GM19043 (cell line): ENCODE data around the gene ALPI.
A peak's percentile ranks its signal among the peaks of the same experiment; 100 is the strongest.
"Not testable (repeated sequence)": the region's sequence is repeated elsewhere in the genome, so short reads cannot be mapped to it uniquely, and the experiment has no call there.

Source experiments
- ATAC-seq: cut with Tn5 transposase; IDR thresholded peaks from one replicate; pipeline ENCODE4 v1.9.1; 2021; ENCODE audit warnings: low read depth; ENCODE audit not compliant: unreplicated experiment

Gene ALPI

DNA sequence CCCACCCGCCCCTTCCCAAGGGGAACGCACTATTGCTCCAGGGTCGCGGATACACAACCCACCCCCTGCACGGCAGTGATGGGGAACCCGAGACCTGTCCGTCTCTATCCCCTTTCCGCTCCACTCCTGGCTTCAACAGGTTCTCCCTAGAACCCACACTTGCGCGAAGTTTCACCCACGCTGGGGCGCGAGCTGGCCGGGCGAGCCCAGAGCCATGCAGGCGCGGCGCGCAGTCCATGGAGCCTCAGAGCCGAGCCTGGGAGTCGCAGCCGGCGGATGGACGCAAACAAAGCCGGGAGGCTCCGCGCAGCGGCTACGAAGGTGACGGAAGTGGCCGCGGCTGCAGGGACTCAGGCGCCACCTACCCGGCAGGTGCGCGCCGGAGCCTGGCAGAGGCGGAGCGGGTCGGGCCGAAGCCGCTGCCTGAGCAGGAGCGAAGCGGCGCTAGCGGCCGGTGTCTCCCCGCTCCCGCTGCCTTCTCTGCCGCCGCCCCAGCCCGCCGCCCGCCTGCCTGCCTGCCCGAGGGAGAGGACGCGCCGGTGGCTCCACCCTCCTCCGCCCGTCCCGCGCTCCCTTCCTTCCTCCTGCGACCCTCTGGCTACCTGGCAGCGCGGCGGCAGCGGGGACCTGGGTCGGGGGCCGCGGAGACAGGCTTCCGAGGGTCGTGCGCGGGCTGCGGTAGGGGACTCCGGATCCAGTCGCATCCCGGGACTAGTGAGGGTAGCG is 35.3 kb upstream of the ALPI start:
- ATAC-seq = no peak

DNA sequence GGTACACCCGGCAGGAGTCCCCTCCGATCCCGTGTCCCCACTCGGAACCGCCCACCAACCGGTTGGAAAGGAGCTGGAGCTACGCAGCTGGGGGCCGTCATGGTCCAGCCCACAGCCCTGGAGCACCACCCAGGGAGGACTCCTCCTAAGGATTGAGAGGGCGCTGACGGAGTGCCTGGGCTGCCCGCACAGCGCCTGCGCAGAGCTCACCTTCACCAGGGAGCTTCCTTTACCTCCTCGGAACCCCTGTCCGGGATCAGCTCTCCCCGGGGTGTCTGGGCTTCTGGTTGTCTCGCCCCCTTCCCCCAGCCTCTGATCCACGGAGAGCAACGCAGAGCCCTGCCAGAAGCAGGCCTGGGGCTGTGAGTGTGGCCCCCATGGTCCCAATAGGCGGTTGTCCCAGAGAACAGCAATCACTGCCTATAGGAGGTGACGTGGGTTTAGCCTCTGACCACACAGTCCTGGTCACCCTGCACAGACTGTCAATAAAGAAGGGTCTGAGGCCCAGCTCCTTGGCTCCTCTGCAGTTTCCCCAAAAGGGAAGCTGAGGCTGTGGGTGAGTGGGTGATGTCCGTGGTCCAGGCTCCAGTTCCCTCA is 34.7 kb upstream of the ALPI start:
- no peak for ATAC-seq

GRCh38 chr2:232422051-232422450 is 33.9 kb upstream of the ALPI start:
- no peak for ATAC-seq

GRCh38 chr2:232422996-232423395 is 33.0 kb upstream of the ALPI start:
- not testable (repeated sequence) for ATAC-seq

DNA sequence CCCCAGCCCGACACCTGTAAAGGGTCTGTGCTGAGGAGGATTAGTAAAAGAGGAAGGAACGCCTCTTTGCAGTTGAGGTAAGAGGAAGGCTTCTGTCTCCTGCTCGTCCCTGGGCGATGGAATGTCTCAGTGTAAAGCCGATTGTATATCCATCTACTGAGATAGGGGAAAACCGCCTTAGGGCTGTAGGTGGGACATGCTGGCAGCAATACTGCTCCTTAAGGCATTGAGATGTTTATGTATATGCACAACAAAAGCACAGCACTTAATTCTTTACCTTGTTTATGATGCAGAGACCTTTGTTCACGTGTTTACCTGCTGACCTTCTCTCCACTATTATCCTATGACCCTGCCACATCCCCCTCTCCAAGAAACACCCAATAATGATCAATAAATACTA is 32.5 kb upstream of the ALPI start:
- ATAC-seq = not testable (repeated sequence)

DNA sequence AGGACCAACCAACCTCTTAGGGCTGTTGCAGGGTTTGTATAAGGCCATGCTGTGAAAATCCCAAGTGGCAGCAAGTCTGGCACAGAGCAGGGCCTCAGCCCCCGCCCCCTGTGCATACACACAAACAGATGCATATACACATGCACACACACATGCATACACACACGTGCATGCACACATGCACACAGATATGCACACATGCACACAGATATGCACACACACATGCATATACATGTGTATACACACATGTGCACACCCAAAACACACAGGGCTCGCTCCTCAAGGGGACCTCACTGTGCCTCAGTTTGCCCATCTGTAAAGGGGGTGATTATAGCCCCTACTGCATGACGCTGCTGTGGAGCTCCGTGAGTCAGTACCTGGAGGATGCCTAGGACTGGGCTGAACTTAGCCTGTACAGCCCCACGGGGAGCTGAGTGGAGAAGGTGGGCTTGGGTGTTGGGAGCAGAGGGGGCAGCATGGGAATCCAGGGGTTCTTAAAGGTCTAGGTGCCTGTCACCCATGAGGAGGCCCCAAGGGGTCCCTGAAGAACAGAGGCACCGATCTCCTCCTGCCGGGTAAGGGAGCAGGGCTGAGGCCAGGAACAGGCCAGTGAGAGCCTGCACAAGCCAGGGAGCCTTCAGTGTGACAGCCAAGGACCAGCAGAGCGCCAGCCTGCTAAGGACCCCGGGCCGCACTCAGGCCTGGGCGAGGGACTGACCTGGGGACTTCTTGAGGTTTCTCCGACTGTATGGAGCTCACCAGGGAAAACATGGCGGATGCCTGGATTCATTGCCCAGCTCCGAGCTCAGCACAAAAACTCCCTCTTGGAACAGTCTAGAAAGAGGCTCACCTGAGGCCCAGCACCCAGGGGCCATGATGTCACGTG is 24.0 kb upstream of the ALPI start:
- no peak for ATAC-seq

DNA sequence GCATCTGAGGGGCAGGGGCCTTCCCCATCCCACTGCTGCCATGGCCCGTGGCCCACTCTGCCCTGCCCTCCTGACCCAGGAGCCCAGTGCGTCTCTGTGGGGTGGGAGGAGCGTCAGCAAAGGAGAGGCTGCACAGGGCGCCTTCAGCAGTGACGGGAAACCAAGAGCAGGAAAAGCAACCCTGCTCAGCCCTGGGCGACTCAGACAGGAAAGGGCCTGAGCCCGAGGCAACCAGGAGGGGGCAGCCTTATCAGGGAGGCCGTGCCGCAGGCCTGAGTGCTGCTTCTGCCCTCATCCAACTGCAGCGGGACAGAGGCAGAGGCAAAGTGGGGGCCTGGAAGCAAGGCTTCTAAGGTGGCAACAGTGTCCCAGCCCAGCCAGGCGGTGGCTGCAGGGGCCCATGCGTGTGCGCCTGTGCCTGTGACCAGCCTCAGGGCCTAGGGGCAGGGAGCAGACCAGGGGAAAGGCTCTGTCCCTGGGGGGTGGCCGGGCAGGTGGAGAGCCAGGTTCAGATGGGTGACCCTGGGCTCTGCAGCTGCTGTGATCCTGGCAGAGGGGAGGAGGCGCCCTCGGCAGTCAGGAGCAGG is 23.3 kb upstream of the ALPI start:
- no peak for ATAC-seq

DNA sequence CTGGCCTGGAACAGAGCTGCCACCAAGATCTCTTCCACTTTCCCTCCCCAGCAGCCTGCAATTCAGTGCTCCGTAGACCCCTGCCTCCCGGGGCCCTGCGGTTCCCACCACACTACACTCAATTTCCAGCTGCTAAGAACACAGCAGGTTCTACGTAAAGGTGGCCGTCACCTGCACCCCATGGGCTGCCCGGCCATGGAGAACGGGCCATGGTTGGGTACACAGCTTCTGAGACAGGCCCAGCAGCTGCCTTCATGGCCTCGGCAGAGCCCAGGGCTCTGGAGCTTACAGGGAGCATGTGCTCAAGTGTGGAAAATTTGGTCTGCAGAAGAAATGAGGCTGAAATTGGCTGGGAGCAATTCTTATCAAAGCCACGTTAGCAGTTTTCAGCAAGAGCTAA is 22.3 kb upstream of the ALPI start:
- not testable (repeated sequence) for ATAC-seq

GRCh38 chr2:232434091-232434490 is 21.9 kb upstream of the ALPI start:
- no peak for ATAC-seq

- no peak for ATAC-seq
Observed at GRCh38 chr2:232434563-232435374, 21.2 kb upstream of the ALPI start.

GRCh38 chr2:232435375-232435648 is 20.6 kb upstream of the ALPI start:
- no peak for ATAC-seq

DNA sequence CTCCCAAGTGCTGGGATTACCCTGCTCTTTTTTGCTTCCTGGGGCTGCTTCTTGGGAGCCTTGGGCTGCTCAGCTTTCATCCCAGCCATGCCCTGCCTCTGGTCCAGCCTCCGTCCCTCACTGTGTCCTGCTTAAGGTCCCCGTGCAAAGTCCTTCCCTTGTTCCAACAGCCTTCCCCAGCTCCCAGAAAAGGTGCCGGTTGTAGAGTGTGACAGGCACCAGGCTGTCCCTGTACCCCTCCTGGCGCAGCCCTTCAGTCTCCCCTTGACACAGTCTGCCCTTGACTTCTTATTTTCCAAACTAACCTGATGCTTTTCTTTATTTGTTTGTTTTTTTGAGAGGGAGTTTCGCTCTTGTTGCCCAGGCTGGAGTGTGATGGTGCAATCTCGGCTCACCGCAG is 20.1 kb upstream of the ALPI start:
- ATAC-seq = no peak

- ATAC-seq = no peak
Observed at GRCh38 chr2:232436381-232437194, 19.4 kb upstream of the ALPI start.

DNA sequence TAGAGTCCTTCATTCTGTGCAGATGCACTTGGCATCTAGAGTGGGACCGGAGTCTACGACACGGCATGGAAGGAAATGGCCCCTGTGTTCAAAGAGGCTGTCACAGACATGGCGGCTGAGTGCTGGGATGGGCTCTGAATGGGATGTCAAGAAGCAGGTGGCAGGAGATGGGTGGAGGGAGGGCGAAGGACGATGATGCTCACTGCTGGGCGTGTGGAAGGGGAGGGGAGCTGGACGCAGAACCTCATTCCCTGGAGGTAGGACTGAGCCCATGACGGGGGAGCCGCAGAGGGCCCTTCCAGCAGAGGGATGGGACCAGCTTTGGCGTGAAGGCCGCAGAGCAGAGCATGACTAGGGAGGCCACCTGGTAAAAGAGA is 18.8 kb upstream of the ALPI start:
- no peak for ATAC-seq

GRCh38 chr2:232438091-232438490 is 17.9 kb upstream of the ALPI start:
- no peak for ATAC-seq

- no peak for ATAC-seq
Observed at GRCh38 chr2:232438951-232439757, 16.8 kb upstream of the ALPI start.

DNA sequence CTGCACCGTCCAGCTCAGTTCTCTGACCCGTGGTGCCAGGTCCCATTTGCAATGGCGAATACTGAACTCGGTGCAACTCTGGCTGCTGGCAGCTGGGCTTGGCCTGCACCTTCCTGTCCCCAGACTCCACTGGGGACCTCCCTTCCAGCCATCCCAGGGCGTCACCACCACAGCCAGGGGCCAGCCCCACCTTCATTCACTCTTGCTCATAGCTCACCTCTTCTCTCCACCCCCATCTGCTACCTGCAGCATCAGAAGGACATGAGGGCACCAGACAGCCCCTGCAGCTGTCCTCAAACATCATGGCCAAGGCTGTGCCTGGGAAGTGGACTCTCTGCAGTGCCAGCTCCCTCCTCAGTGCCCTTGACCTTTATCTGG is 16.2 kb upstream of the ALPI start:
- no peak for ATAC-seq

GRCh38 chr2:232440220-232441018 is 15.5 kb upstream of the ALPI start:
- ATAC-seq = peak; percentile 81
